Activated T-cell treated with anti-CD3 and anti-CD28 coated beads, Interleukin-2, amount 50 U/mL, for 1 hour (primary cell): ENCODE results near the gene MYOF.
"Not testable (repeated sequence)": the region's sequence is repeated elsewhere in the genome, so short reads cannot be mapped to it uniquely, and the experiment has no call there.

Source experiments
- DNase-seq: peaks from one replicate; pipeline ENCODE4 v3.0.0-alpha.2; 2020

The MYOF gene

GRCh38 chr10:93475871-93476270 is 6.3 kb downstream of the MYOF start:
- DNase-seq: no peak

- no peak for DNase-seq
Measured at GRCh38 chr10:93475227-93475626, 6.9 kb downstream of the MYOF start.

GRCh38 chr10:93473804-93474472 is 8.2 kb downstream of the MYOF start:
- no peak for DNase-seq

- no peak for DNase-seq
Measured at GRCh38 chr10:93473161-93473560, 9.0 kb downstream of the MYOF start.

GRCh38 chr10:93471110-93471651 is 11.0 kb downstream of the MYOF start:
- no peak for DNase-seq

GRCh38 chr10:93469454-93469853 is 12.7 kb downstream of the MYOF start:
- no peak for DNase-seq

- DNase-seq: no peak
Measured at GRCh38 chr10:93468461-93469213, 13.5 kb downstream of the MYOF start.

- DNase-seq: not testable (repeated sequence)
Measured at GRCh38 chr10:93467635-93468034, 14.5 kb downstream of the MYOF start.

GRCh38 chr10:93465806-93466675 is 16.1 kb downstream of the MYOF start:
- no peak for DNase-seq

- no peak for DNase-seq
Measured at GRCh38 chr10:93464776-93465388, 17.3 kb downstream of the MYOF start.

GRCh38 chr10:93463723-93464476 is 18.2 kb downstream of the MYOF start:
- no peak for DNase-seq

GRCh38 chr10:93462881-93463280 is 19.3 kb downstream of the MYOF start:
- DNase-seq: no peak

GRCh38 chr10:93462371-93462770 is 19.8 kb downstream of the MYOF start:
- DNase-seq: no peak

- DNase-seq: no peak
Measured at GRCh38 chr10:93461807-93462178, 20.3 kb downstream of the MYOF start.

GRCh38 chr10:93461109-93461806 is 20.9 kb downstream of the MYOF start:
- DNase-seq: no peak

GRCh38 chr10:93459466-93459865 is 22.7 kb downstream of the MYOF start:
- no peak for DNase-seq

- DNase-seq: no peak
Measured at GRCh38 chr10:93458821-93459257, 23.3 kb downstream of the MYOF start.

GRCh38 chr10:93457511-93457910 is 24.6 kb downstream of the MYOF start:
- no peak for DNase-seq

- DNase-seq: no peak
Measured at GRCh38 chr10:93456480-93456879, 25.7 kb downstream of the MYOF start.

GRCh38 chr10:93454736-93455135 is 27.4 kb downstream of the MYOF start:
- no peak for DNase-seq

GRCh38 chr10:93454146-93454545 is 28.0 kb downstream of the MYOF start:
- no peak for DNase-seq
